PFSK-1 (cell line): Measurements from ENCODE around the gene RABGEF1.

Experiments used
- FOXP2 ChIP-seq: optimal IDR thresholded peaks from 2 replicates; pipeline ENCODE3; 2011; ENCODE audit warnings: borderline replicate concordance, control low read depth, inconsistent platforms; ENCODE audit not compliant: insufficient read depth; ENCODE audit errors: extremely low read length, extremely low read depth
- POLR2AphosphoS5 ChIP-seq: IDR thresholded peaks from 2 replicates; pipeline ENCODE4 v1.6.1; 2012; ENCODE audit warnings: low read depth, mild to moderate bottlenecking, control low read depth, low read length, moderate library complexity
- REST ChIP-seq, 2 experiments: IDR thresholded peaks; 2 replicates each; pipeline versions ENCODE4 v1.6.1 to v1.8.0; 2011 to 2012; ENCODE audit warnings: low read depth in 2 of 2, low read length in 2 of 2, control low read depth in 1 of 2, inconsistent platforms in 1 of 2, mild to moderate bottlenecking in 1 of 2, moderate library complexity in 1 of 2; ENCODE audit not compliant: insufficient read depth in 1 of 2
- SIN3A ChIP-seq: IDR thresholded peaks from 2 replicates; pipeline ENCODE4 v1.6.1; 2012; ENCODE audit warnings: mild to moderate bottlenecking, low read length, moderate library complexity, borderline replicate concordance; ENCODE audit not compliant: insufficient read depth
- TAF1 ChIP-seq: IDR thresholded peaks from 2 replicates; pipeline ENCODE4 v1.6.1; 2012; ENCODE audit warnings: low read length, control low read depth, borderline replicate concordance; ENCODE audit not compliant: insufficient read depth

RABGEF1 gene

GRCh38 chr7:66707825-66708224 lies 32.7 kb upstream of the RABGEF1 start:
- TF ChIP-seq TAF1 (no peak), REST (IDR thresholded peaks at IDR 0.05; ENCODE audit: insufficient read depth in 1 of 2, low read depth in 2 of 2, low read length in 2 of 2) (no peak), SIN3A (no peak), POLR2AphosphoS5 (no peak), FOXP2 (no peak)

- TF ChIP-seq FOXP2: no peak
- TF ChIP-seq REST (IDR thresholded peaks at IDR 0.05; ENCODE audit: insufficient read depth in 1 of 2, low read depth in 2 of 2, low read length in 2 of 2): no peak
Measured at GRCh38 chr7:66713687-66714086, 26.8 kb upstream of the RABGEF1 start.

- no peak for TF ChIP-seq SIN3A
- no peak for TF ChIP-seq FOXP2
- no peak for TF ChIP-seq TAF1
- no peak for TF ChIP-seq REST (IDR thresholded peaks at IDR 0.05; ENCODE audit: insufficient read depth in 1 of 2, low read depth in 2 of 2, low read length in 2 of 2)
- TF ChIP-seq POLR2AphosphoS5: no peak
Measured at GRCh38 chr7:66720561-66720960, 20.0 kb upstream of the RABGEF1 start.

GRCh38 chr7:66725843-66726242 lies 14.7 kb upstream of the RABGEF1 start:
- no peak for TF ChIP-seq REST (IDR thresholded peaks at IDR 0.05; ENCODE audit: insufficient read depth in 1 of 2, low read depth in 2 of 2, low read length in 2 of 2)
- TF ChIP-seq SIN3A: no peak
- no peak for TF ChIP-seq TAF1
- TF ChIP-seq POLR2AphosphoS5: no peak
- no peak for TF ChIP-seq FOXP2

- TF ChIP-seq FOXP2 (no peak), SIN3A (no peak), REST (IDR thresholded peaks at IDR 0.05; ENCODE audit: insufficient read depth in 1 of 2, low read depth in 2 of 2, low read length in 2 of 2) (no peak)
Measured at GRCh38 chr7:66727058-66727457, 13.5 kb upstream of the RABGEF1 start.
